ENCODE data around the gene OR2T29.
"Not testable (repeated sequence)": the region's sequence is repeated elsewhere in the genome, so short reads cannot be mapped to it uniquely, and the experiment has no call there.

The OR2T29 gene

GRCh38 chr1:248562672-248563071, at the start of gene OR2T29:
Gene OR2T29 (minus strand): TSS chr1:248562772. CDS start chr1:248559491, 3,281 bp downstream.
- not testable (repeated sequence) for DNase-seq

GRCh38 chr1:248611883-248612414, 49.4 kb upstream of the OR2T29 start:
- DNase-seq: no peak

GRCh38 chr1:248610301-248610700, 47.7 kb upstream of the OR2T29 start:
- no peak for DNase-seq

GRCh38 chr1:248599396-248599795, 36.8 kb upstream of the OR2T29 start:
- no peak for DNase-seq

GRCh38 chr1:248597589-248597988, 35.0 kb upstream of the OR2T29 start, which contains the start of gene OR2T10:
Gene OR2T10 (minus strand): TSS chr1:248597700. CDS start chr1:248593768, 3,932 bp downstream.
- no peak for DNase-seq

GRCh38 chr1:248596615-248597014, 34.0 kb upstream of the OR2T29 start:
- no peak for DNase-seq

- DNase-seq: no peak
Measured at GRCh38 chr1:248593226-248593625, 30.7 kb upstream of the OR2T29 start.

- no peak for DNase-seq
Measured at GRCh38 chr1:248592655-248593054, 30.1 kb upstream of the OR2T29 start.

GRCh38 chr1:248590055-248590454, 27.5 kb upstream of the OR2T29 start:
- DNase-seq: no peak

- no peak for DNase-seq
Measured at GRCh38 chr1:248589334-248589733, 26.8 kb upstream of the OR2T29 start.

- no peak for DNase-seq
Measured at GRCh38 chr1:248585266-248585665, 22.7 kb upstream of the OR2T29 start.

GRCh38 chr1:248576260-248576980, 13.8 kb upstream of the OR2T29 start:
- no peak for DNase-seq

GRCh38 chr1:248574657-248575056, 12.1 kb upstream of the OR2T29 start, which contains the start of gene OR2T34:
Gene OR2T34 (minus strand): TSS chr1:248574757. CDS start chr1:248574757, 0 bp downstream.
- not testable (repeated sequence) for DNase-seq

GRCh38 chr1:248573856-248574255, 11.3 kb upstream of the OR2T29 start:
- DNase-seq: not testable (repeated sequence)

- not testable (repeated sequence) for DNase-seq
Measured at GRCh38 chr1:248572049-248572448, 9.5 kb upstream of the OR2T29 start.

- not testable (repeated sequence) for DNase-seq
Measured at GRCh38 chr1:248570811-248571210, 8.2 kb upstream of the OR2T29 start.

- not testable (repeated sequence) for DNase-seq
Measured at GRCh38 chr1:248569049-248569448, 6.5 kb upstream of the OR2T29 start.

GRCh38 chr1:248565530-248566373, 3.2 kb upstream of the OR2T29 start:
- DNase-seq: not testable (repeated sequence)

GRCh38 chr1:248551027-248551426, 11.5 kb downstream of the OR2T29 start:
- not testable (repeated sequence) for DNase-seq

GRCh38 chr1:248547383-248547782, 15.2 kb downstream of the OR2T29 start:
- DNase-seq: not testable (repeated sequence)

- not testable (repeated sequence) for DNase-seq
Measured at GRCh38 chr1:248537449-248537848, 25.1 kb downstream of the OR2T29 start.

- no peak for DNase-seq
Measured at GRCh38 chr1:248521856-248522255, 40.7 kb downstream of the OR2T29 start.

- not testable (repeated sequence) for DNase-seq
Measured at GRCh38 chr1:248510217-248510616, 52.4 kb downstream of the OR2T29 start.
